ENCODE data around the gene ELOB.

ELOB gene

DNA sequence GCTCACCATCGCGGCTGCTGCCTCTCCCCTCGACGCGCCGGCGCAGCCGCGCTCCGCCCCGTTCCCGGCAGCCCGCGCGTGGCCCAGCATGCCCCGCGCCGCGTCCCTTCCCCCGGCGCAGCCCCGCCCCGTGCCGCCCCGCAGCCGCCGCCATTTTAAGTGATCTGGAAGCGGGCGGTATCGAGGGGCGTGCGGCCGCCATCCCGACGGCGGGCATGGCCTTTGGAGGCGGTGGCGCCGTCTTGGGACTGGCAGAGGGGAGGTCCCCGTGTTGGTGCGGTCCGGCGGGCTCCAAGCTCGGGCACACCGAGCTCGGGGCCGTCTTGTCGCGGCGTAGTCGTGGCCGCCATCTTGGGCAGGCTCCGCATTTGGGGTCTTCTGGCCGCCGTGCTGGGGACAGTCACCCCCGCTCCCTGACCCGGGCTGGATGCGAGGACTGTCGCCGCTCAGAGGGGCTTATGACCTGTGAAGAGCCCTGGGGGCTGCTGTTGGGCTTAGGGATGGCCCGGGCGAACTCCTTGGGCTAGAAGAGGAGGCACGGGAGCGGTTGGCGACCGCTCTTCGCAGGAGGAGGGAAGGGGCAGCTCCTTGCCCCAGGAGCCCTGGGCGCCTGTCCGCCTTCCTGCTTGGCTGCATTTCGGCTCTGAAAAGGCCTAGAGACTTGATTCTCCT is at the start of gene ELOB:
Gene ELOB (minus strand): TSS at position 50 of the 672 bp plus-strand sequence. CDS start 41 bp downstream, at position 9.
- peak; percentile 75 for DNase-seq (ENCODE audit: low spot score)

DNA sequence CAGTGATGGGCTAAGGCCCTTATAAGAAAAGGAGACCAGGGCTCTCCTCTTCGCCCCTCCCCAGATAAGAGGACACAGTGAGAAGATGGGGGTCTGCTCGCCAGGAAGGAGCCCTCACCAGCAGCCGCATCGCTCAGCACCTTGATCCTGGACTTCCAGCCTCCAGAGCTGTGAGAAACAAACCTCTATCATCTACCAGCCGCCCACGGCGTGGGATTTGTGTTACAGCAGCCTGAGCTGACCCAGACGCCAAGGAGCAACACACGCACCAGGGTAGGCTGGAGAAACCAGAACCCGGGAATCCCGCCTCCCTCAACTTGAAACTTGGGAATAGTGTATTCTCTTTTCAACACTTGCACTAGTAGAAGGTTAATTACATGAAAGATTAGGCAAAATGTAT is 48.8 kb upstream of the ELOB start:
- DNase-seq (ENCODE audit: low spot score): no peak

DNA sequence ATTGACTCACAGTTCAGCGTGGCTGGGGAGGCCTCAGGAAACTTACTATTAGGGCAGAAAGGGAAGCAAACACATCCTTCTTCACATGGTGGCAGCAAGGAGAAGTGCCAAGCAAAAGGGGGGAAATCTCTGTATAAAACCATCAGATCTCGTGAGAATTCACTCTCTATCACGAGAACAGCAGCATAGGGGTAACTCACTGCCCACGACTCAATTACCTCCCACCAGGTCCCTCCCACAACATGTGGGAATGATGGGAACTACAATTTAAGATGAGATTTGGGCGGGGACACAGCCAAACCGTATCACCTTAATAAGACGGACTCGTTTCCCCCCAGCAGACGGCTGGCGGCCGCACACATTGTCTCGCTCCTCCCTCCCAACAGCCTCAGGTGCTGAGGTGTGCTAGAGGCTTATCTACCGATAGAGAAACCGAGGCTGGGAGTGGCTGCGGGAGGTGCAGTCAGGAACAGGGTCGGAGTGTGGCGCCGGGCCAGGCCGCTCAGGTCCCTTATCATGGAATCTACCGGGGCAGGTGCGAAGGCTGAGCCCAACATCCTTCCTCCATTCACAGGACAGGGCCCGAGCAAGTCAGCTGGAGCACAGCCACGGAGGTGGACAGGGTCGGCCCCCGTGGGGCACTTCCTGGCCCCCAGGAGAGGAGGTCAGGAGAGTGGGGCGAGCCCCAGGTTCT is 48.1 kb upstream of the ELOB start:
- DNase-seq (ENCODE audit: low spot score): no peak

DNA sequence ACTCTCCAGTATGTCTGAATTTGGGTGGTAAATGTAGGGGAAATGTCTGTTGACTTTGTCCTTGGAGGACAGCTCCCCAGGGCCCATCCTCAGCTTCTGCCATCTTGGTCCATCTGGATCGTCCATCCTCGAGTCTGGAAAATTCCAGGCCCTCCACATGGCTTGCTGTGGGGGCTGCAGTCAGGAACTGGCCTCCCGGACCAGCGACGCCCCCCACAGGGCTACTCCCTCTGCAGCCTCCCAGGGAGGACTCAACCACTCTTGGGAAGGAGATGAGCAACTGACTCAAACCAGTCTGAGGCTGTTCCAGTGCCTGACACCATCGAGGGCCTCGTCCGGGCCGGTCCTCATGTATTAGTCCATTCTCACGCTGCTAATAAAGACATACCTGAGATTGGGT is 47.5 kb upstream of the ELOB start:
- DNase-seq (ENCODE audit: low spot score): no peak

DNA sequence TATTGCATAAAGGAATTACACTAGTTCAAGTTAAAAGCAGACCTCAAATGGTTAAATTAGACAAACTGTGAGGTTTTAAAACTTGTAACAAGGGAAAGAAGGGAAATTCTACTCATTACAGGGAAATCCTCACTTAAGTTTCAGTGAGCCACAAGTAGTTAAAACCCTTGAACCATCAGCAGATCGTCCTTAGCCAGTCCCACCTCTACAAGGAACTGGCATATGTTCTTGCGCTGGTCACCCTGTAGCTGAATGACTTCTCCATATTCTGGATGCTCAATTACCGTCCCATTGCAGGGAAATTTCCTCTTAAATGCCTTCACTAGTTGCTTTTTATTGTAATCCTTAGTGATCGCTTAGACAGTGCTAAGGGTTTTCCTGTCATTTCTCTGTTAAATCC is 45.4 kb upstream of the ELOB start:
- DNase-seq (ENCODE audit: low spot score): no peak

DNA sequence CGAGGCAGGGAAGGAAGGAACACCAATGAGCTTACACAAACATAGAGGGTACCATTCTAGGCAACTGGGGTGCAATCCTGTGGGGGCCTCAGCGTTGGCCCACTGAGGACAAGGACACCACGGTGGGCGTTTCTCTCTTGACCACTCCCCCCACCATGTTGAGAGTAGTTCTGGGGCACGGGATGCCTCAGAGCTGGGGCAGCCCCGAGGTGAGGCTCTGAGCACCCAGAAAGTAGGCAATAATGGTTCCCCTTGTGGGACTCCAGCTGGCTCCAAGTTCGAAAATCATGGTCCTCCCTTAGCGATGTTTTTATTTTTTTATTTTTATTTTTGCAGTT is 45.0 kb upstream of the ELOB start:
- no peak for DNase-seq (ENCODE audit: low spot score)

DNA sequence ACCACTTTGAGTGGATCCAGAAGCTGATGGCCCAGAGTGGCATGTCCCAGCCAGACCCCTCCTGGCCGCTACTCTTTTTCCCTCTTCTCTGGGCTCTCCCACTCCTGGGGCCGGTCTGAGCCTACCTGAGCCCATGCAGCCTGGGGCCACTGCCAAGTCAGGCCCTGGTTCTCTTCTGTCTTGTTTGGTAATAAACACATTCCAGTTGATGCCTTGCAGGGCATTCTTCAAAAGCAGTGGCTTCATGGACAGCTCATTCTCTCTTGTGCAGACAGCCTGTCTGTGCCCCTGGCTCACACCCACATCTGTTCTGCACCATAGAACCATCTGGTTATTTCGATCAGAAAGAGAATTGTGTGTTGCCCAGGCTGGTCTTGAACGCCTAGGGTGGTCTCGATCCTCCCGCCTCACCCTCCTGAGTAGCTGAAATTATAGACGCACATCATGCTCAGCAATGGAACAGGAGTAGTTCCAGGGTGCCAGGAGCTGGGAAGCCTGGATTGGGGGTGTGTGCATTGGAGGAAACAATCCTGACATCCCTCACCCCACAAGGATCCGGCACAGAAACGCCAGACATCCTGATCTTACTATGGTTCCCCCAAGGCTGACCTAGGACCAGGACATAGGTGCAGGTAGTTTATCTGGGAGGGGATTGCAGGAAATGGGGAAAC is 44.5 kb upstream of the ELOB start:
- DNase-seq (ENCODE audit: low spot score): no peak

DNA sequence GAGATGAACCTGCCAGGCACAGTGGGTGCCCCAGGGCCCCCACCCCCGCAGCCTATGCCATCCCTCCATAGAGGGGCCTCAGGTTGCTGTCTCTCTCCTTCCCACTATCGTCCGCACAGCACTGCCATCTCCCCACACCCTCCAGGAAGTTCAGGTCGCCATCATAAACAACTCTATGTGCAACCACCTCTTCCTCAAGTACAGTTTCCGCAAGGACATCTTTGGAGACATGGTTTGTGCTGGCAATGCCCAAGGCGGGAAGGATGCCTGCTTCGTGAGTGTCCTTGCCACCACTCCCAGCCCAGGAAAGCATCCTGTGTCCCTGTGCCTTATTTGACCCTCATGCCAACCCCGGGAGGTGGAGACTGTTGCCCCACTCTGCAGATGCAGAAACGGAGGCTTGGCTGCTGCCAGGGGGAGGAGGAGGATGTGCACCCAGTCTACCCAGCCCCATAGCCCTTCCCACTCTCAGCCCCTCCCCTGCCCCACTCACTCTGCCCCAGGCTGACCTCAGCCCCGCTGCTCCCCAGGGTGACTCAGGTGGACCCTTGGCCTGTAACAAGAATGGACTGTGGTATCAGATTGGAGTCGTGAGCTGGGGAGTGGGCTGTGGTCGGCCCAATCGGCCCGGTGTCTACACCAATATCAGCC is 43.9 kb upstream of the ELOB start:
- no peak for DNase-seq (ENCODE audit: low spot score)

DNA sequence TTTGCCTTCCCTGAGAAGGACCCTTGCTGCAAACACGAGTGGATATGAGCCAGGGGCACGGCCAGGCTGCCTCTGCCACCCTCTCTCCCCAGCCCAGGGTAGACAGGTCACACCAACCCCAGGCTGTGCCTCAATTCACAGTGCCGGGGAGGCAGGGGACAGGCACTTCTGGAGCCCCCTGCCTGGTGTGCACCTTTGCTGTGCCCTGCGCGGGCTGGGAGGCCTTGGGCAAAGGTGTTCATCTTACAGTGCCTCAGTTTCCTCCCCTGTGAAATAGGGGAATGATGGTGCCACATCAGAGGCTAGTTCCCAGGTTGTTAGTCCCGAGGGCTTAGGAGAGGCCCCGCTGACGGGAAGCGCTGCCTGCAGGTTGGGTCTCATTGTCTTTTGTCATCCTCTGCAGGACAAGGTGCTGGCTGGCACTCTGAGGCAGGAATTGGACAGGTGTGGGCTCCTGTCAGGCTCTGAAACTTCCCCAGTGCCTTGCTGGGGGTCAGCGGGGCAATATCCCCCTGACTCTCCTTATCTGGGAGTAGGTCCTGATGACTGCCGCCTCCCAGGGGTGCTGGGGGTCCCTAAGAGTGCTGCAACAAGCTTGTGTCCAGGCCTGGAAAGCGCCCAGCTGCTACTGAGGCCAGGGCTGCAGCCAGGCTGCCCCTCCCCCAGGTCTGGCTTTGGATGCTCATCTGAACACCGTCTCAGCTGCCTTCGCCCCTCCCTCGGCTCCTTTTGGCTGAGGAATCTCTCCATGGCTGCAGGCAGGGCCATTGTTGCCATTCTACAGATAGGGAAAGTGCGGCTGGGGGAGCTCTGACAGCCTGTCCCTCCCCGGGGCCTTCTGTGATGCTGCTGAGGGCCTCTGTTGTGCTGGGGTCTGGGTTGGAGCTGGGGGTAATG is 43.1 kb upstream of the ELOB start:
- DNase-seq (ENCODE audit: low spot score): no peak

DNA sequence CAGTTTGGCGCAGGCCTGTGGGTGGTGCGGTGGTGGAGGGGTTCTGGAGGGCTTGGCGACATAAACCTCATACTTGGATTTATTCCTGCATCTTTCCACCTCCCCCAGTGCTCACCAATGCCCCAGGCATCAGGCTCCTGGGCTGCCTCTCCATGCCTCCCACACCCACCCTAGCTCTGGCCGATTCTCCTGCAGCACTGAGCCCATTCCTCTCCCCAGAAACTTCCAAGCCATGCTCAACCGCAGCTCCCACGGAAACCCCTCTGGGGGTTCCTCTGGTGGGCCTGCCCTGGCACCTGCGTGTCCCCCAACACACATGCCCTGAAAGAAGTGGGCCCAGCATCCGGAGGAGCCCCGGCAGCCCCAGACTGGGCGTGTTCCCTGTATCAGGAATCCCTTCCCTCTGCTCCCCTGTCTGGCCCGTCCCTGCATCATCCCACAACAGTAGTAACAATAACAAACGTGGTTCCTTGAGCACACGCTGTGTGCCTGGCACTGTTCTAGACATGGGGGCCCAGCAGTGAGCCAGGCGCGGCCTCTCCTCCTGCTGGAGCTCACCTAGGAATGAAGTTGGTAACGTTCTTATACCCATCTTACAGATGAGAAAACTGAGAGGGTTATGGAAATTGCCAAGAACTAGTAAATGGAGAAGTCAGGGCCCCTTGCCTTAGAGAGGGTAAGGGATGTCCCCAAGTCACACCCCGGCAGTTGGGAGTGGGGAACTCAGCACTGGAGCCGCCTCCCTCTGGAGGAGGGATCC is 42.3 kb upstream of the ELOB start:
- no peak for DNase-seq (ENCODE audit: low spot score)

DNA sequence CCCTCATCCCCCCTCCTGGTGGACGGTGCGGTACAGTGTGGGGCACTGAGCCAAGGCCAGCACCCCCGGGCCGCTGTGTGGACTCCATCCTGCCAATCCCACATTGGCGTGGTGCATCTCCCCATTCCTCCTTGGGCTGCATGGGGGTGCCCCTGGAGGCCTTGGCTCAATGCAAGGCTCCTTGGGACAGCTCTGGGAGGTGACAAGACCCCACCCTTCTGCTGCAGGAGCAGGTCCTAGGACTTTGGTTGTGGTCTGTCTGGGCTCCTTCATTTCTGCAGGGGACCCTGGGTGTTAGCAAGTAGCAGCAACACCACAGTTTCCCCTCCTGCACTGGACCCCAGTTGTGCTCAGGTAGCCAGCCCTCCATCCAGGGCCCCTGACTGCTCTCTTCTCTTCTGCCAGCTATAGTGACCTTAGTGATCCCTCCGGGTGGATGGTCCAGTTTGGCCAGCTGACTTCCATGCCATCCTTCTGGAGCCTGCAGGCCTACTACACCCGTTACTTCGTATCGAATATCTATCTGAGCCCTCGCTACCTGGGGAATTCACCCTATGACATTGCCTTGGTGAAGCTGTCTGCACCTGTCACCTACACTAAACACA is 41.3 kb upstream of the ELOB start:
- no peak for DNase-seq (ENCODE audit: low spot score)

DNA sequence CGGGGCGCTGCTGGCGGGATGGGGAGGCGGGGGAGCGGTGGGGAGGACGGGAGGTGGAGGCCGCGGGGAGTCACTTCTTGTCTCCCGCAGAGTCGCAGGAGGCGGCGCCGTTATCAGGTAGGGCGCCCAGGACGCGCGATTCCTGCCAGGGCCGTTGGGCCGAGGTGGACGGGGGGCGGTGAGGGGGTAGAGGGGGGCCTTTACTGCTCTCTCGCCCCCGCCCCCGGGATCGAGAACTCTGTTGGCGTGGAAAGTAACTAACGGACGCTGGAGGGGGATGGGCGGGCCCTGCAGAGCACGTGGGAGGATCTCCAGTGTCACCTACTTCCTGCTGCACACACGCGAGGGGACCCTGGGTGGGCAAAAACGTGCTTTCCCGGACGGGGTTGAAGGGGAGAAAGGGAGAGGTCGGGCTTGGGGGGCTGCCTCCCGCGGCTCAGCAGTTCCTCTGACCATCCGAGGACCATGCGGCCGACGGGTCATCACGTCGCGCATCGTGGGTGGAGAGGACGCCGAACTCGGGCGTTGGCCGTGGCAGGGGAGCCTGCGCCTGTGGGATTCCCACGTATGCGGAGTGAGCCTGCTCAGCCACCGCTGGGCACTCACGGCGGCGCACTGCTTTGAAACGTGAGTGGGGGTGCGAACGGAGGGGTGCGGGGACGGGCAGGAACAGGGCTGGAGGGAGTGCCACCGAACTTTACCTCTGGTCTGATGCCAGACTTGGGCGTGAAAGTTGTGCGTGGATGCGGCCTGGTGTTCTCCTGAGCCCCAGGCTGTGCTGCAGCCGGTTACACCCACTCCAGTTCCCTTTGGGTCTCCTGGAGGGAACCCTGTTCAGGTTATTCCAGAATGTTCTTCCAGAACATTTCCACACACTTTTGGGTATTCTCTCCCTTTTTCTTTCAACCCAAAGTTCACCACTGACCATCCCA is 40.5 kb upstream of the ELOB start:
- DNase-seq (ENCODE audit: low spot score): no peak

DNA sequence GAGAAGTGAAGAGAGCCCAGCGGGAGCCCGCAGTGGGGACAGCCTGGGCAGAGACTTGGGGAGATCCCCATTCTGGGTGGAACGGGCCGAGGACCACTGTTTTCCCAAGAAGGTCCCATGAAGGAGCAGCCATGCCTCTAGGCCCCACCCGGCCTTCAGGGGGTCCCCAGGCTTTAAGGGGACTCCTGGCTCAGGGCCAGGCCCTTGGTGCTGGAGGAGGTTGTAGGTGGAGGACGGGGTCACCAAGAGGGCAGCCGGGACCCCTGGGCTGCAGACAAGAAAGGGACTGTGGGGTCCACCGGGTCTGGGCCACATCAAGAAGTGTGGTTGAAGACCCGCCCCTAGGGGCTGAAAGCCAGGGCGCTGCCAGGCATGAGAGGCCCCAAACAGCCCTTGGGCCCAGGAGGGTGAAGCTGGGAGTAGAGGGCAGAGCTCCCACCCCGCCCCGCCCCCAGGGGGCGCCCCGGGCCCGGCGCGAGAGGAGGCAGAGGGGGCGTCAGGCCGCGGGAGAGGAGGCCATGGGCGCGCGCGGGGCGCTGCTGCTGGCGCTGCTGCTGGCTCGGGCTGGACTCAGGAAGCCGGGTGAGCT is 39.8 kb upstream of the ELOB start, which contains the start of gene PRSS21:
Gene PRSS21 (plus strand): TSS at position 487 of the 589 bp plus-strand sequence. CDS start 32 bp downstream, at position 519.
- DNase-seq (ENCODE audit: low spot score): no peak

DNA sequence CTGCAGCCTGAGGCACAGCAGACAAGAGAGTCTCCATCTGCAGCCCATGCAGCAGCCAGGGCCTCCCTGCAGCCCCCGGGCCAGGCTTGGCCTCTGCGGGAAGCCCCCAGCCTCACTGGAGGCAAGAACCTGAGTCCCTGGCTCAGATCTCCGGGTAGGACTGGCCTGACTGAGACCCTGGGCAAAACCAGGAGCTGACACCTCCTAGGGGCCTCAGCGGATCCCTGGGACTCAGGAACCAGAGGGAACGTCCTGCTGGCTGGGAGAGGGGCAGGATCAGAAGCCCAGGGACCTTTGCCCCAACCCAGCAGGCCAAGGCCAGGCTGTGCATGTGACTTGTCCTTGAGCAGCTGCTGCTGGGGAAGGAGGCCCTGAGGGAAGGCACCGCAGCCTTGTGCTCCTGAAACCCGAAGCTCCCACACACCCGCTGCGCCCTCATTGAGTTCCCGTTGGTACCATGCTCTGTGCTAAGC is 38.3 kb upstream of the ELOB start:
- DNase-seq (ENCODE audit: low spot score): no peak

DNA sequence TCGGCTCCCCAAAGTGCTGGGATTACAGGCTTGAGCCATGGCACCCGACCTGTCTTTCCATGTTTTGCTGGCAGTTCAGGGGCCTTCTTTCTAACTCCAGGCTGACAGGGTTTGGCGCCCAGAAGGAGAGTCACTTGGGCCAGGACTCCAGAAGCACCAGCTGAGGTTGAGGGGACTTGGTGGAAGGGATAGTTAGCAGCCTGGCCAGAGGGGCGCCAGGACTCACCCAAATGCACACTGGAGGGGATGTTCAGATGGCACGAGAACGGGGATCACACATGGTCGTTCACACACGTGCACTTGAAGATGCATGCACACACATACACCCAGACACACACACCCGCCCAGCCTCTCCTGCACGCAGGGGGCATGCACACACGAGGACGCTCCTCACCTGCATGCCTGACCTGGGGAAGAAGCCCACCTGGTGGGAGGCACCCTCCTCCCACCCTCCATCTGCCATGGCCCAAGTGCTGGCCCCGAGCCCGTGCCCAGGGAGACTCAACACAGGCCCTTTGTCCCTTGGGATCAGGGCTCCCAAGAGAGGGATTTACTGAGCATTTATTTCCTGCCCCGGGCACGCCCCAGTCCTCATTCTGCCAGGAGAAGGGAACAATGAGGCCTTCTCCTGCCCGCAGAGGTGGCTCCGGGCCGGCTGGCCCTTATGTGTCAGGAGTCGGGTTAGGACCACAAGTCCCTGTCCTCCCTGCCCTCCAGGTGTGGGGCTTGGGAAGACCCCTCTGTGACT is 37.6 kb upstream of the ELOB start:
- no peak for DNase-seq (ENCODE audit: low spot score)

DNA sequence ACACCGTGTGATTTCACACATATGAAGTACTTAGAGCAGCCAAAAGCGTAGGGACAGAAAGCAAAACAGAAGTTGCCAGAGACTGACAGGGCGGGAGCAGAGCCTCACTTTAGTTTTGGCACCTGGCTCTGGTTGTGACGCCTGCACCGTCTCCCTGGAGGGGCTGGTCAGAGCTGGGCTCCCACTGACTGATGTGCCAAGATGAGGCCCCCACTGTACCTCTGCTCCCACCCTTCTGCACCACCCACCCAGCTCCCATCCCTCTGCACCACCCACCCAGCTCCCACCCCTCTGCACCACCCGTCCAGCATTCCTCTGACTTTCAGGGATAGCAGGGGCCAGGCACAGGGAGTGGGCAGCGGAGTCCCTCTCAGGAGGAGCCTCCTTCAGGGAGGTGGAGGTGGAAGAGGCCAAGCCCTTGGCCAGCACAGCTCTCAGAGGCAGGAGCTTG is 36.7 kb upstream of the ELOB start:
- DNase-seq (ENCODE audit: low spot score): peak; percentile 51

DNA sequence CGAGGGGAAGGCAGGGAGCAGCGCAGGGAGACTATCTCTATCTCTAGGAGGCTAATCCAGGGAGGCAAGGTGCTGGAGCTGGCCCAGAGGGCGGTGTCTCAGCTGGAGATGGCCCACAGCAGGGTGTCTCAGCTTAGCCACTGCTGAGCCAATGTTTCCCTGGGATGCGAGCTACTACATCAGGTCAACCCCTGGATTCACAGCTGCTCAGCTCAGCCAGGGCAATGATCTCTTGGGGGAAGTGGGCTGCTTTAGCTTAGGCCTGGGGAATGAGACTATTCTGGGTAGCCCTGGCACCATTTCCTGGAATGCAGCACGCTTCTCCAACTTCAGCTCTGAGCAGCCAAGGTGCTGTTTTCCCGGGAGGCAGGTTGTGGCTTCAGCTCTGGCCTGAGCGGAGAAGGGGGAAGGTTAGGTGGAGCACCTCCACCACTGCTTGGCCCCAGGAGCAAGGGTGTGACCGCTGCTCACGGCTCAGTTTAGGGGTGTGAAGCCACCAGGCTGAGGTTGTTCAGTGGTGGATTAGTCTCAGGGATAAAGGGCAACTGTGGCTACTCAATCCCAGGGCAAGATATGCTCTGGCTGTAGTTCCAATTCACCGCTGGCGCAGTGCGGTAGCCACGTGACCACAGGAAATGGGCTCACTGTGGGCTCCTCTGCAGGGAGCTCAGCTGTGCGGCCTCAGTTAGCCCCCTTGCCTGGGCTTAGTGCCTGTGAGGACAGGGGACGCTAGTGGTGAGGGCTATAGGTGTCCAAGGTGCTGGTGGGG is 34.8 kb upstream of the ELOB start:
- DNase-seq (ENCODE audit: low spot score): no peak
